Peyer's patch (tissue), 4 donors: ENCODE results near the gene ATP6V1G2. TPM values are rescaled to one million over a fixed set of nuclear protein-coding genes. Genes with fewer than 3 reads are reported as not detected.
"Not testable (repeated sequence)": the region's sequence is repeated elsewhere in the genome, so short reads cannot be mapped to it uniquely, and the experiment has no call there.

Experiments
- DNase-seq, 3 donors: peaks; one replicate each; pipeline ENCODE4 v3.0.0-alpha.2; 2017 to 2019
- H3K27ac ChIP-seq, 4 donors: fragments of 200-600 bp; sonication (generic); one replicate each; pipeline ENCODE4 v1.5.1; 2016 to 2019
- H3K27me3 ChIP-seq, 2 donors: fragments of 200-600 bp; sonication (generic); one replicate each; pipeline ENCODE4 v1.5.1; 2019
- H3K36me3 ChIP-seq, 3 donors: fragments of 200-600 bp; sonication (generic); one replicate each; pipeline ENCODE4 v1.5.1; 2016 to 2019
- H3K4me1 ChIP-seq, 4 donors: fragments of 200-600 bp; sonication (generic); one replicate each; pipeline ENCODE4 v1.5.1; 2016 to 2019
- H3K4me3 ChIP-seq, 4 donors: fragments of 200-600 bp; sonication (generic); 1 replicate in 3 of 4; 2 replicates in 1 of 4; pipeline ENCODE4 v1.5.1; 2016 to 2019; ENCODE audit warnings: mild to moderate bottlenecking in 1 of 4
- H3K9me3 ChIP-seq, 4 donors: fragments of 200-600 bp; sonication (generic); one replicate each; pipeline ENCODE4 v1.5.1; 2016 to 2019; ENCODE audit warnings: mild to moderate bottlenecking in 1 of 4
- CTCF ChIP-seq, 6 experiments: fragments of 450-650 bp in 4 of 6; fragments of 200-600 bp in 2 of 6; sonication (generic) in 1 of 6; IDR thresholded peaks; one replicate each; pipeline ENCODE4 v1.5.1; 2017 to 2019; ENCODE audit warnings: antibody characterized with exemption in 6 of 6, mild to moderate bottlenecking in 3 of 6, moderate library complexity in 1 of 6
- POLR2A ChIP-seq, 2 donors: fragments of 450-650 bp; IDR thresholded peaks; one replicate each; pipeline ENCODE4 v1.5.1; 2017; ENCODE audit warnings: antibody characterized with exemption in 2 of 2, mild to moderate bottlenecking in 2 of 2, moderate library complexity in 2 of 2
- total RNA-seq, 4 donors: library from RNA; depleted of rRNA; stranded (reverse); fragments of >200 nt; gene quantifications; one replicate each; pipeline ENCODE4 v1.1.0, GENCODE V29; 2016

The ATP6V1G2 gene
- total RNA-seq, result not detected

DNA sequence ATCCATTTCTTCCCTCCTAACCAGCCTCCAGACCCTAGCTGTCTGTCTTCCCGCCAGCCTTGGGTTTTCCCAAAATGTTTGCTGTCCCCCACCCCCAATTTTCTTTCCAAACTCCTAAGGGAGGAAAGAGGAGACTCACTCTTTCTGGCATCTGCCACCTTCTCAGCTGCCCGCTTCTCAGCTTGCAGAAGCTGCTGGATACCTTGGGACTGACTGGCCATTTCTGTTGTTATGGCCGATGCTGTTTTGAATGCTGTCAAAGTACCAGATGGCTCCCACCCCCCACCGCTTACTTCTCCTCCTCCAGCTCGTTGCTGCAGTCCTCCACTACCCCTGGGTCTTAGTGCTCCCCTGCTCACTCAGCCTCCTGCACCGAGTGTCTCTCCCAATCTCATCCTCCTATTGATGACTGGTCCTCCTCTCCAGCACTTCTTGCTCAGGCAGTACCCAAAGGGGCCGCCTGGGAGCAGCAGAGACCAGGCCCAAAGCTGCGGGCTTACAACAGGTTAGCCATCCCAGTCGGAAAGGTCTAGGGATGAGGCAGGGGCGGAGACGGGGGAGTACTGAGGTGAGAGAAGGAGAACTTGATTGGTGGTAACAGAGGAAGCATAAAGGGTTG lies at the start of gene ATP6V1G2:
Gene ATP6V1G2, minus strand, starts transcription at position 270 of the 619 bp plus-strand sequence. Its CDS starts 49 bp downstream, at position 221.
- DNase-seq, result peak; percentile 90 to 96 (median 93)
- peak in 1 of 2 donors; percentile 24 for TF ChIP-seq POLR2A (IDR thresholded peaks at IDR 0.05)
- peak; percentile 92 to 99 (median 98) for TF ChIP-seq CTCF (IDR thresholded peaks at IDR 0.05)

GRCh38 chr6:31592396-31592771 lies 46.0 kb upstream of the ATP6V1G2 start:
- DNase-seq, result no peak
- Histone ChIP-seq H3K4me1 (peaks cover 0 to 12% (median 8%) of the 10 kb centered on the region in 4 donors), H3K27ac (peak overlapping the region in 3 of 4 donors; percentile 35 to 83 (median 63)), H3K36me3 (no peaks in the 10 kb centered on the region), H3K27me3 (no peaks in the 10 kb centered on the region), H3K4me3 (no peak overlapping the region), H3K9me3 (no peaks in the 10 kb centered on the region)
- TF ChIP-seq CTCF (IDR thresholded peaks at IDR 0.05) (no peak), POLR2A (IDR thresholded peaks at IDR 0.05) (no peak)

More for the DNA sequence above, at the start of gene ATP6V1G2:
- peaks cover 0 to 25% (median 0%) of the 10 kb centered on the region in 3 donors for H3K36me3 ChIP-seq
- peaks cover 0 to 27% (median 9%) of the 10 kb centered on the region in 4 donors for H3K4me1 ChIP-seq
- no peaks in the 10 kb centered on the region for H3K9me3 ChIP-seq
- peak within 1 kb of the TSS; percentile 31 to 59 (median 44) for H3K4me3 ChIP-seq
- H3K27ac ChIP-seq, result peak within 1 kb of the TSS; percentile 74 to 82 (median 79)
- no peaks in the 10 kb centered on the region for H3K27me3 ChIP-seq

GRCh38 chr6:31590691-31591090 lies 44.3 kb upstream of the ATP6V1G2 start:
- peaks cover 0 to 29% (median 16%) of the 10 kb centered on the region in 4 donors for H3K4me1 ChIP-seq
- H3K36me3 ChIP-seq, H3K4me3 ChIP-seq, H3K9me3 ChIP-seq, DNase-seq, H3K27me3 ChIP-seq, H3K27ac ChIP-seq: not testable (repeated sequence)

DNA sequence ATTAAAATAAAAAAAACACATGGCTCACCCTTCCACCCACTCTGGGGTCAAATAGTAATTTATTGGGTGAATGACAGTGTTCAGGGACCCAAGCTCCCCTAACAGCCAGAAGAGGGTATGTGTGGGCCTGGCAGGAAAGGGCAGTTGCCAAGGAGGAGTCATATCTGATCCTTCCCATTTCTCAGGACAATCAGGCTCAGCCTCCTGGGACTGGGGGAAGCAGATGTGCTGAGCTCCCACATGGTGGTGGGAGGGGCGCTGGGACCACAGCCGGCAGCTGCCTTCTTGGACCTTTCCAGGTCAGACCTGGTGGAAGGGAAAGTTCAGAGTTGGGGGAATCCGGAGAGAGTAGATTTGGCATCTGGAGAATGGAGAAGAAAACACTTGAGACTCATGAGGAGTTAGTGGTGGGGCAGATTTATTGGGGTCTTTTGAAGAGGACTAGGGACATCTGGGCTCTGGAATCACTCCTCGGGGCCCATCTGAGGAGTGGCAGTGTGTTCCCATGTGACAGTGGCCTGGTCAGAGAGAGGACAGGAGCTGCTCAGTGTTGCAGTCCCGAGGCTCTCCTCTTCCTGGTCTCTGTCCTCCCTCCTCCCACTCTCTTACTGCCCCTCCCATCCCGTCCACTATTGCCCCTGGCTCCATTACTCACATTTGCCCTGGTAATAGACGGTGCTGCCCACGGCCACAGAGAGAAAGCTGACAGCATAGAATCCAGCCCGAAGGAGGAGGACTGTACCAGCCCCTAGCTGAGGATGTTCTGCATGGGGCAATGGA lies 42.7 kb upstream of the ATP6V1G2 start:
- Histone ChIP-seq H3K4me1 (peaks cover 0 to 33% (median 20%) of the 10 kb centered on the region in 4 donors), H3K4me3 (no peak overlapping the region), H3K36me3 (no peaks in the 10 kb centered on the region), H3K9me3 (no peaks in the 10 kb centered on the region), H3K27me3 (no peaks in the 10 kb centered on the region), H3K27ac (peak overlapping the region in 1 of 4 donors; percentile 93)
- DNase-seq, result no peak
- TF ChIP-seq POLR2A (IDR thresholded peaks at IDR 0.05) (no peak), CTCF (IDR thresholded peaks at IDR 0.05) (no peak)

GRCh38 chr6:31587791-31588777 lies 41.7 kb upstream of the ATP6V1G2 start:
- no peaks in the 10 kb centered on the region for H3K9me3 ChIP-seq
- peaks cover 0 to 28% (median 17%) of the 10 kb centered on the region in 4 donors for H3K4me1 ChIP-seq
- H3K27me3 ChIP-seq, result no peaks in the 10 kb centered on the region
- no peak for DNase-seq
- H3K36me3 ChIP-seq, result no peaks in the 10 kb centered on the region
- peak overlapping the region; percentile 19 to 93 (median 48) for H3K27ac ChIP-seq
- TF ChIP-seq CTCF (IDR thresholded peaks at IDR 0.05) (no peak), POLR2A (IDR thresholded peaks at IDR 0.05) (no peak)
- peak overlapping the region in 2 of 4 donors; percentile 7 to 10 for H3K4me3 ChIP-seq
